Measurements from ENCODE around the gene TAS2R10. TPM values are rescaled to one million over a fixed set of nuclear protein-coding genes. Genes with fewer than 3 reads are reported as not detected.

Gene TAS2R10
- total RNA-seq, 1 donor from 2014 or later = 2.5 TPM

GRCh38 chr12:10855807-10856206, 29.6 kb upstream of the TAS2R10 start:
- H3K4me3 Mint-ChIP-seq = no peak overlapping the region
- no peaks in the 10 kb centered on the region for H3K27me3 Mint-ChIP-seq (ENCODE audit: low read depth)
- H3K9me3 Mint-ChIP-seq = peaks cover 50% of the 10 kb centered on the region

GRCh38 chr12:10853776-10854175, 27.6 kb upstream of the TAS2R10 start:
- no peak for DNase-seq (ENCODE audit: low spot score in 2 of 2, unreplicated experiment in 2 of 2)
- H3K36me3 Mint-ChIP-seq = peaks cover 42% of the 10 kb centered on the region

More at GRCh38 chr12:10855807-10856206, 29.6 kb upstream of the TAS2R10 start:
- no peak for TF ChIP-seq CTCF (IDR thresholded peaks at IDR 0.05; ENCODE audit: unreplicated experiment)
- H3K4me1 Mint-ChIP-seq = no peaks in the 10 kb centered on the region
- no peak overlapping the region for H3K27ac Mint-ChIP-seq
- DNase-seq (ENCODE audit: low spot score in 2 of 2, unreplicated experiment in 2 of 2) = no peak
- peaks cover 59% of the 10 kb centered on the region for H3K36me3 Mint-ChIP-seq

GRCh38 chr12:10851243-10851858, 25.2 kb upstream of the TAS2R10 start:
- Mint-ChIP-seq H3K27ac (no peak overlapping the region), H3K9me3 (peaks cover 7% of the 10 kb centered on the region), H3K4me3 (no peak overlapping the region), H3K4me1 (no peaks in the 10 kb centered on the region), H3K36me3 (peaks cover 34% of the 10 kb centered on the region), H3K27me3 (ENCODE audit: low read depth) (no peaks in the 10 kb centered on the region)
- no peak for TF ChIP-seq CTCF (IDR thresholded peaks at IDR 0.05; ENCODE audit: unreplicated experiment)
- DNase-seq (ENCODE audit: low spot score in 2 of 2, unreplicated experiment in 2 of 2) = no peak

More at GRCh38 chr12:10853776-10854175, 27.6 kb upstream of the TAS2R10 start:
- Mint-ChIP-seq H3K9me3 (peaks cover 31% of the 10 kb centered on the region), H3K4me3 (no peak overlapping the region), H3K27ac (no peak overlapping the region), H3K4me1 (no peaks in the 10 kb centered on the region), H3K27me3 (ENCODE audit: low read depth) (no peaks in the 10 kb centered on the region)
- no peak for TF ChIP-seq CTCF (IDR thresholded peaks at IDR 0.05; ENCODE audit: unreplicated experiment)

- no peaks in the 10 kb centered on the region for H3K9me3 Mint-ChIP-seq
- TF ChIP-seq CTCF (IDR thresholded peaks at IDR 0.05; ENCODE audit: unreplicated experiment) = no peak
- no peaks in the 10 kb centered on the region for H3K27me3 Mint-ChIP-seq (ENCODE audit: low read depth)
- peaks cover 26% of the 10 kb centered on the region for H3K36me3 Mint-ChIP-seq
- no peak within 1 kb of the TSS for H3K4me3 Mint-ChIP-seq
- H3K27ac Mint-ChIP-seq = no peak within 1 kb of the TSS
- DNase-seq (ENCODE audit: low spot score in 2 of 2, unreplicated experiment in 2 of 2) = no peak
- H3K4me1 Mint-ChIP-seq = no peaks in the 10 kb centered on the region
These were observed 23.3 kb upstream of the TAS2R10 start, which contains the start of gene PRR4 for GRCh38 chr12:10849425-10849878. TSS of gene PRR4 (minus strand) at chr12:10849475. CDS start at chr12:10849437, 38 bp downstream.

- Mint-ChIP-seq H3K9me3 (no peaks in the 10 kb centered on the region), H3K4me3 (no peak overlapping the region), H3K27ac (no peak overlapping the region), H3K27me3 (ENCODE audit: low read depth) (no peaks in the 10 kb centered on the region), H3K4me1 (no peaks in the 10 kb centered on the region), H3K36me3 (peaks cover 29% of the 10 kb centered on the region)
- no peak for DNase-seq (ENCODE audit: low spot score in 2 of 2, unreplicated experiment in 2 of 2)
- no peak for TF ChIP-seq CTCF (IDR thresholded peaks at IDR 0.05; ENCODE audit: unreplicated experiment)
These were observed 21.6 kb upstream of the TAS2R10 start for GRCh38 chr12:10847744-10848143.
